Measurements from ENCODE around the gene SLC24A3.
A peak's percentile ranks its signal among the peaks of the same experiment; 100 is the strongest.

Gene SLC24A3

GRCh38 chr20:19692100-19692499 is 479.7 kb downstream of the SLC24A3 start:
- no peak for DNase-seq

GRCh38 chr20:19692685-19693119 is 480.3 kb downstream of the SLC24A3 start:
- peak; percentile 44 for DNase-seq

GRCh38 chr20:19693508-19693907 is 481.1 kb downstream of the SLC24A3 start:
- DNase-seq: no peak

- DNase-seq: no peak
Measured at GRCh38 chr20:19695081-19695480, 482.6 kb downstream of the SLC24A3 start.

- no peak for DNase-seq
Measured at GRCh38 chr20:19696620-19697019, 484.2 kb downstream of the SLC24A3 start.

- no peak for DNase-seq
Measured at GRCh38 chr20:19697415-19697814, 485.0 kb downstream of the SLC24A3 start.

- DNase-seq: no peak
Measured at GRCh38 chr20:19699180-19699971, 486.9 kb downstream of the SLC24A3 start.

- no peak for DNase-seq
Measured at GRCh38 chr20:19701429-19701828, 489.0 kb downstream of the SLC24A3 start.

DNA sequence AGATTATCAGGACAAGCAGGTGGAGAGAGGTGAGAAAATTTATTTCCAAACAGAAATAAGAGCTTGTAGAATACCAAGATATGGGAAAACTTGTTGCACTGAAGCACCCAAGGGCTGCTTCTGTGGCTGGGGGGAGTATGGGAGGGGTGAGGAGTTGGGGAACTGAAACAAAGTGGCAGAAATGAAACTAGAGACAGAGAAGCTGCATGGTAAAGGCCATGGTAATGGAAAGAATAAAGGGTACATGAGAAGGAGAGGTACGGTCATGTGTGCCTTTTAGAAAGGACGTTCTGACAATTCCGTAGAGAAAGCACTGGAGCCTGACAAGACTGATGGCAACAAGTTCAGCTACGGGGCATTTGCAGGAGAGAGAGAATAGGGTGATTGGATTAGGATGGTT is 494.0 kb downstream of the SLC24A3 start:
- DNase-seq: no peak

DNA sequence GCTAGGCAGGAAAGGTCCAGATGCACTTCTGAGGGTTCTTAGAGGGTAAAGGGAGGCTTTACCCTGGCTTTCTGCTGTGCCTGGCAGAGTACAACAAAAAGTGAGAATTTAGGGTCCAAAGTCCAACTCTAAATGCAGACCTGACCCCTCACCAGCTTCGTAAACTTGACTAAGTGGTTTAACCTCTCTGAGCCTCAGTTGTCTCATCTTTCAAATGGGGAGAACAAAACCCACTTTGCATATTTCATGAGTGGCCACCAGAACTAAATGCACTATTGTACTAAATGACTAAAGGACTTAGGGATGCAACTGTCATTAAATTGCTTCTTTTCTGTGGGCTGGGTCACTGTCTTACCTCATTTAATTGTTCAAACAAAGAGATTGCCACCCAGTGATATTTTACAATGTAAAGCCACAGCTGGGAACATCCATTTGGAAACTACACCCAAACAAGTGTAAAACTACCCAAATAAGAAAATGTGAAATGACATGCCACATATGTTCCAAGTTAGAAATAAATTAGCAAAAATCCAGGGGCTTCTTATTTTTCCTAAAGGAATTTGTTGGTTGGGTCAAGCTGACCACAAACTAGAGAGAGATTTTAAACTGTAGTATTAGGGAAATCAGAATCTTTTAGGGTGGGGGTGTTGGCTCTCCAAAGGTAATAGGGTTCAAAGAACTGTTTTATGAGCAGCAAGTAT is 497.3 kb downstream of the SLC24A3 start:
- DNase-seq: no peak

DNA sequence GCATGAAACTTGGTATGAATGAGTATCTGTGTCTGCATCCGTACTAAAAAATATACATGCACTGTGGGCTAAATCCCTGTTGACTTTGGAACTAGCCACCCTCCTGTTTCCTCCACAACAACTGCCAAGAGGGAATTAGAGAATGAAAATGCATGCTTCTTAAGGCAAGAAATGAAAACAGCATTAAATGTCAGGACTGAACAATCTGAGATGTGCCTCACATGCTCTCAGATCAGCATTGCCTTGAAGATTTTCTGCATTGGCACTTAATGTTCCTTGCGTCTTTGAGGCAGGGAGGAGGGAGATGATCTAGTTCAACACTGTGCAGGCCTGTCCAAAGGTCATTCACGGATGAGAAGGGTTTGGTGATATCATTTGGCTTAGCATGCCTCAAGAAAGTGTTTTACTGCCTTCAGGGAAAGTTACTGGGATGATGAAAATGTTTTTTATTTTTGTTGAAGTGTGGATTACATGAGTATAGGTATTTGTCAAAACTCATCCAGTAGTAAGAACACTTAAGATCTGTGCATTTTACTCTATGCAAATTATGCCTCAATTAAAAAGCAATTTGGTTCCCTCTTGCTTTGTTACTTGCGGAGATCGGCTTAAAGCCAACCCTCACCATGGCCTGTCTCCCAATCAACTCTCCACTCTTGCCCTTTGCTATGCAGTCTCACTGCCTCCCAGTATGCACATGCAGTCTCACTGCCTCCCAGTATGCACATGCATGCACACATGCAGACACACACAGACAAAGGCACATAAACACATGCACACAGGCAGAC is 498.1 kb downstream of the SLC24A3 start:
- DNase-seq: no peak

DNA sequence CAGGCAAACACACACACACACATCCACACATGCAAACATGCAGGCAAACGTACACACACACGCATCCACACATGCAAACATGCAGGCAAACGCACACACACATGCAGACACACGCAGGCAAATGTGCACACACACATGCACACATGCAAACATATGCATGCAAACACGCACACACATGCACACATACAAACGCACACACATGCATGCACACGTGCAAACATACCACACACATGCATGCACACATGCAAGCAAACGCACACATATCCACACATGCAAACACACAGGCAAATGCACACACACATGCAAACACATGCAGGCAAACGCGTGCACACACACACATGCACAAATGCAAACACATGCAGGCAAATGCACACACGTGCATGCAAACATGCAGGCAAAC is 498.7 kb downstream of the SLC24A3 start:
- no peak for DNase-seq

DNA sequence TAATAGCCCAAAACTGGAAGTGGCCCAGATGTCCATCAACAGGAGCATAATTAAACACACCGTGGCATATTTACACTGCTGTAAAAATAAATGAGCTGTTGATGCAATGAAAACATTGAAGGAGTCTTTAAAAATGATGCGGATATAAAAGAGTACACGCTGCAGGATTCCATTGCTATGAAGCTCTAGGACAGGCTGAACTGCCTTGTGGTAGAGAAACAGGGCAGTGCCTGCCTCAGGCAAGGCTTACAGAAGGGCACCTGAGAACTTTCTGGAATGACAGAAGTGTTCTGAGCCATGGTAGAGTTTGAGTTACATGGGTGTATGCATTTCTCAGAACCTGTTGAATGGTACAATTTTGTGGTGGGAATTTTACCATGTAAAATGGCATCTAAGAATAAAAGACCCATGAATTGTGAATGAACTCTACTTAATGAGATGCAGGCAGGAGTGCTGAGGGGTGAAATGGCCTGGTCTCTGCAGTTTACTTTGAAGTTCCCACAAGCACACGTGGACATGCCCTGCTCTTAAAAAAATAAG is 500.3 kb downstream of the SLC24A3 start:
- no peak for DNase-seq

GRCh38 chr20:19713822-19714578 is 501.6 kb downstream of the SLC24A3 start:
- no peak for DNase-seq

DNA sequence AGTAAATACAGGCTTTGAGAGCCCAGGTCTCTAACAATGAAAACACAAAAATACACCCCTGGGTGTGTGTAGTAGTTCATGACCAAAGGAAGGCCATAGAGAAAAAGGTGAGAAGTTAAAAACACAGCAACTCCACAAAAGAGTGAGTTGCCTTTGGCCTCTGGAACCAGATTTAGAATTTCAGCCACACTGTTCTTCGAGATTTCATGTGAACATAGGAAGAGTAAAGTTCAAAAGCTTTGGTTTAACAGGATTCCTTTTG is 502.1 kb downstream of the SLC24A3 start:
- no peak for DNase-seq

GRCh38 chr20:19715986-19716385 is 503.5 kb downstream of the SLC24A3 start:
- no peak for DNase-seq

DNA sequence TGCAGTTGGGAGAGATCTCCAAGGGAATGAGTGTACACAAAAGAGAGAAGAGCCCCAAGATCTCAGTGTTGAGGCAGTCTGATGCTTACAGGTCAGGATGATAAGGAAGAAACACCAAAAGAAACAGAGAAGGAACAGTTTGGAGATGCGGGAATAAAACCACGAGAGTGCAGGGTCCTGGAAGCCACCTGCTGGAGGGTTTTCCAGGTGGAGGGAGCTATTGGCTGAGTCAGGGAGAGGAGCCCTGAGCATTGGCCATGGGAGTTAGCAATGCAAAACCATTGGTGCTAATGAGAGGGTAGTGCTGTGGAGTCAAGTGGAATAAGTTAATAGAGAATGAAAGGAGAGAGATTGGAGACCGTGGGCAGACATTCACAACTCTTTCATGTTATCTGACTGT is 506.4 kb downstream of the SLC24A3 start:
- DNase-seq: no peak

GRCh38 chr20:19720991-19721390 is 508.5 kb downstream of the SLC24A3 start:
- DNase-seq: no peak

DNA sequence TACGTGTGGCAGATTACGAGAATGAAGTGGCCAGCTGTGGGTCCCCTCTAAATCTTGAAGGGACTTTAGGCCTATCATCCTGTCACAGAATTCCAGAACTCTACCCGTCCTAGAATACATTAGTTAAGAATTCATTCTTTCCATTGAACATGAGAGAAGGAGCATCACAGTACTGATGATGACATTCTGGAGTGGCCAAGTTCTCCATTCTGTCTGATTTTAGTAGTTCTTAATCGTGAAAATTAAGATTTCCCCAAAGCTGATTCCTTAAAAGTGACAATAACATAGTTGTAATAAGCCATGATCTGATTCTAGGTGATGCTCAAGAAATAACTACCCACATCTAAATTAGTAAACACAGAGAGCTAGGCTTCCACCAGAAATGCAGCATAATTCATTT is 510.6 kb downstream of the SLC24A3 start:
- DNase-seq: no peak

GRCh38 chr20:19723813-19724430 is 511.5 kb downstream of the SLC24A3 start:
- DNase-seq: no peak

DNA sequence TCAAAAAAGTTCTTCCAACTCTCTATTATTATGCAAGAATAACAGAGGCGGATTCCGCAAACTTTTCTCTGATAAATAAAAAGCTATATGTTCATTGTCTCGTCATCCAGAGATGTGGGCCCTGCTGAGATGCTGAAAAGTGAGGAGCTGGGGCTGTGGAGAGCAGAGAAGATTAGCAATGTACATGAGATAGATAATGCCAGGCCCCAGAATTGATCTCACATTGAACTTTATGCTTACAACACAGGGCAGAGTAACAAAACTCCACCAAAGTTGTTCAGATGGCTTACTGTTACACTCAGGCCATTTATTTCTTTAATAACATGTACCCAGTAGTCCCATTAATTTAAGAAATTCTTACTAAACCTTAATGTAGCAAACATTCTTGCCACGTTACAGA is 512.9 kb downstream of the SLC24A3 start:
- DNase-seq: no peak

GRCh38 chr20:19725814-19726525 is 513.5 kb downstream of the SLC24A3 start:
- no peak for DNase-seq
